CD4-positive, alpha-beta T cell treated with Interleukin-1 beta for 1 hour (primary cell): ENCODE results near the gene MLLT3.

Experiments
- DNase-seq, 2 donors: peaks; one replicate each; pipeline ENCODE4 v3.0.0-alpha.2; 2020 to 2022

MLLT3 gene

DNA sequence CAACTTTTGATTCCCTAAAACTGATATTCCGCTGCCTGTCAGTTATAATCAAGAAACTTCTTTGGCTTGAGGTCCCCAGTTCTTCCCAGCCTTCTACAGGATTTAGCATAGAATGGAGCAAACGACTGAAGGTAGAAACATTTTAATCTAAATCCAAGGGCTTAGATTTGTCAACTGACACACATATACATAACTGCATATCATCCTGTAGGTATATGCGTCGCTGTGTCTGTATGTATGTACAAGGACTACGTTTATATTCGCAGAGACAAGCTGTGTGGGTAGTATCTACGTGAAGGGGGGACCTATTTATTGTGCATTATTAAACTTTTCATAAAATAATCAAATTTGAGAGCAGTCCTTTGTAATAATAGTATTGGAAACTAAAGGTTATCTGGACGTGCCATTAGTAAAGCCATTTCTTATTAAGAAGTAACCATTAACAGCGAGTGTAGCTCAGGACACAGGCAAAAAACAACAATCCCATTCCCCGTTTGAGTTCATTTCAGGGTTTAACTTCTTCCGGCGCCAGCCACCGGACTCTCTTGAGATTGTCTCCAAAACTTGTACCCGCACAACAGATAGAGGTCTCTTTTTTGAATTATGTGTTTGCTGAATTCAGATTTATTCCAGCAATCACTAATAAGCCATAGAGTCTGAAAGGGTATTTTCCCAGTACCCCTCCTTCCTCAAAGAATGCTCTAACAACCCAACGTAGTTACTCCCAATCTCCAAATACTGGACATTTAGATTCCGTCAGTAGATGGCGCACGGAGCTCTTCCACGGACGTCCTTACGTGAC, 2.1 kb upstream of the MLLT3 start:
- DNase-seq, result peak; percentile 36 to 60

DNA sequence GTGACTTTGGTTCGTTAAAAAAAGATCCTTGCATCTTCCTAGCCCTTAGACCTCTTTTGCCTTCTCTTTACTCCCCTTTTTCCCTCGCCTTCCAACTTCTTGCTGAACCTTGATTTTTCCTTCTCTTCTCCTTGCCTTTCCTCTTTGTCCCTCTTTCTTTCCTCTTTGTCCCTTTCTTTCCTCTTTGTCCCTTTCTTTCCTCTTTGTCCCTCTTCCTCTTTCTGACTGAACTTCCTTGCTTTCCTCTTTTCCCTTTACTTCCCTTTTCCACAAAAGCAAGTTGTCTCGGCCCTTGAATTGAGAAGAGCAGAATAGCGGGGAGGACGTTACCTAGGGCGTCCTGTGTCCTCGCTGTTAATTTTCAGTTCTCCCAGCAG, 1.4 kb upstream of the MLLT3 start:
- DNase-seq, result no peak

DNA sequence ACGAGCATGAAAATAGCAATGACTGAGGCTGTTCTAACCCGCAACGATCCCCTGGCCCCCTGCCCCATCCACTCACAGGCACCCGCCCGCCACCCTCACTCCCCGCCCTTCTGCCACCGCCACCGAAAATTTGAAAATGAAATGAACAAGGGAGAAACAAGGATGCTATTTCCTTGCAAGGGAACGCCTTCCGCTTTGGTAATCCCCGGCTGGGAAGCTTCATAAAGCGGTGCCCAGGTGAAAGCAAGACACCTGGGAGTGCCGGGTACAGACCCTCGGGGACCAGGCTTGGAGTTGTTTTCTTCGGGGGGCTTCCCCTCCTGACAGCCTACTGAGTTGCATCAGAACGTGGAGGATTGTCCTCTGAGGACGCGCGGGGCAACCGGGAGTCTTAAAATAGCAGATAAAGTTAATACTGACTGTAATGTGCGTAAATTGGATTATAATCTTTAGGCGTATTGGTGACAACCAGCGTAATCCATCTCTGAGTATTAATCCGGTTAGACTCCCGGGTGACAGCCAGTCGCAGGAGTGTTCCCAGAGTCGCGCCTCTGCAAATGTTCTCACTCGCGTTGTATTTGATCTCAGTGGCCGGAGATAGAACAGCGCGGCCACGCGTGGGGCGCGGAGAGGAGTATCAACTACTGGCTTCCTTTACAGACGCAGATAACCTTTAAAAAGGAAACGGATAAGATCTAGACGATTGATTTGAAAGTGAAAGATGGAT, 885 bp upstream of the MLLT3 start:
- DNase-seq, result peak; percentile 53 to 75

- DNase-seq, result peak; percentile 79 to 82
These were observed 599 bp downstream of the MLLT3 start for GRCh38 chr9:20621471-20622329.

DNA sequence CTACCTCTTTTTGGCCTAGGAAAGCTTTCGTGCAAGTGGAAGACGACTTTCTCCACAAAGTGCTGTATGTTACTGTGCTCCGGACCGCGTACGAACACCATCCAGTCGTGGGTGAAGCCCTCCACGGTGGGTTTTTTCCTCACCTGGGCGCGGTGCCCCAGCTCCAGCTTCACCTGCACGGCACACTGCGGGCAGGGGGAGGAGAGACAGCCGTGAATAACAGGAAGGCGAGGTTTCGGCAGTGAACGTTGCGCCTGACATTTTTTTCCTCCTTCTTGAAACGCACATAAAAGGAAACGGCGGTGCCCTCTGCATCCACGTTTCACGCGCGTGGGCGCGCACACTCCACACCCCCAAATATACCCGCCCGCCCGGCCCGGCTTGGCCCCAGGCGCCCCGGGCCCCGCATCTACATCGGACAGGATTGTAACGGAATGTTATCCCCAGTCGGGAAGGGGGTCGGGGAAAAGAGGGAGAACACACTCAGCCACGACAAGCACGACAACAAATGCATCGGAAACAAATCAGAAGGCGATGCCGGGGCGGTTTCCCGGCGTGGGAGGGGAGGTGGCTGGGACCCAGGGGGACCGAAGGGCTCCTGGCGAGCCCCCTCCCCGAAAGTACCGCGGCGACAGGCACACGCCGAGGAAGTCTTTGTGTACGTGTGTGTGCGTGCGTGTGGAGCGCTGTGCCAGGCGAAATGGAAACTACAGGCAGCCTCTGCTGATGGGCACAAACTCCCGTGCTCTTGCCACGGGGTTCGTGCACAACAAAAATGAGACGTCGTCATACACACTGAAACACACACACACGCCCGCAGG, 1.4 kb downstream of the MLLT3 start:
- peak; percentile 54 to 60 for DNase-seq

DNA sequence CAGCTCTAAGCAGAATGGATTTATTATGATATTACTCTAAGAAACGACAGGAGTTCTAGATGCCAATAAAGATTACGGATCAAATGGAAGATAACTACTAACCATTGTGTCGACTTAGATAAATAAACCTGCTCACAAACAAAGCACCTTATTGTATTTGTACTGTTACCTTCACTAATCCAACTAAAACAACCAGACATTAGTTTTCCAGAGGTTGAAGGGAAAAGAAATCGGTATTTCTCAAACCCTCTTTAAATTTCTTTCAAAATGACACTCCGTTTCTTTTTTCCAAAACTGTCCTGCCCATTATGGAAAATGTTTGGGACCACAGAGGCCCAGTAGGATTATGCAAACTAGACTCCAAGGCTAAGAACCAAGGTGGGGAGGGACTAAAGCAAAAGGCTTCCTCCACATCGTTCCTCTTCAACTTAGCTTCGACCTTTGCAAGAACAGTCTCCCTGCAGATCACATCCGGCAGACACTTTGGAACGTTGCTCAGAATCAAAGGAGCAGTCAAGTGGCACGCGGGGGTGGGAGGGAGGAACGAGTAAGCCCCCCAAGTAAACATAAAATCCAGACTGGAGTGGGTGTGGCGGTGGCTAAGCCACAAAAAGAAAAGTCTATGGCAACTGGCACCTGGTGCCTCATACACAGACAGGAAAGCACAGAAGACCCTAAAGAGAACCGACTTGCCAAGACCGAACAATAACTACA, 2.7 kb downstream of the MLLT3 start:
- no peak for DNase-seq

DNA sequence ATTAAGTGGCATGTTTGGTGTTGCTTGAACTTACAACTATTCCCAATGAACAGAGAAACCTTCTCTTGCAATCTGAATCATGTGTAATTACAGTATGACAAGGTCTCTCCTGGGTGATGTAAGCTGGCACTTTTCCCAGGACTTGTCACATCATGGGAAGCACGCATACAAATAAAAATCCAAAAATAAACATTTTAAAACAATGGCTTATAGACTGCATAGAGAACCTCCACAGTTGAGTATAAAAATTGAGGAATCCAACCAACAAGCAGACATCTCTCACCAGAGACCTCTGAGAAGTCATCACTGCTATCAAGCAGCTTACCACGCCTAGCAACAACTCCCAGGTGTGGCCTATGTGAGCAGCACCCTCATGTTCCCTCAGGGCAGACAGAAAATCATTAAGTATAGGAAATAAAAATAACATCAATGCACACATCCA, 3.9 kb downstream of the MLLT3 start:
- no peak for DNase-seq

DNA sequence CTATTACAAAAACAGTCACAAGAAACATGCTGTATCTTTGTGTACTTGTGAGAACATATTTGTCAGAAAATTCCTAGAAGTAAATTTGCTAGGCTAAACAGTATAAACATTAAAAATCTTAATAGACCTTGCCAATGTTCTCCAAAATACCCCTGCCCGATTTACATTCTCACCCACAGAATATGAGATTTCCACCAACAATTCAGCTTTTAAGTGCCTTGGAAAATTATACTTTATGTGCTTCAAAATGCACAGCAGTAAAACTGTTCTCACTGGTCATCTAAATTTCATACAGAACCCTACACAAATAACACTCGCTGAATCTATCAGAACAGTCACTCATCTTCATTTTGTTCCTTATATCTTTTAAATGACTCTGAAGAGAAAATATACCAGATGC, 5.5 kb downstream of the MLLT3 start:
- DNase-seq, result no peak

DNA sequence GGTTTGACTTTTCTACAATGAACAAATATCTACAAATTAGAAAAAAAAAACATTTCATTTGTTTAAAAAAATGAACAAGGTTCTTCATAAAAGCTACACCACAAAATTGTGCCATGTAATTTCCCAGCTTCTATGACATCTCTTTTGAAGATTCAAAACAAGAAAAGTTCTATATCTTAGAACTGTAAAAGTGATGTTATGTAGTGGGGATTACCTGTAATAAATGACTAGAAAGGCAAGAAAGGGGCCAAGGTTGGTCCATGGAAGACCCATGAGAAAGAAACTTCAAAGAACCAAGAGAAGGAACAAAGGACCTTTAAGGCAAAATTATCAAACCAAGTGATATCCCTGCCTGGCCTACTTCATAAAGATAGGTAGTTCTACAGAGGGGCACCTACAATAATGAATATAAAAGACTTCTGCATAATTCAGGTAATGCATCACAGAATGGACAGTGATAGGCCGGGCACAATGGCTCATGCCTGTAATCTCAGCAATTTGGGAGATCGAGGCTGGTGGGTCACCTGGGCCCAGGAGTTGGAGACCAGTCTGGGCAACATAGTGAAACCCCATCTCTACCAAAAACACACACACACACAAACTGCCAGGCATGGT, 7.6 kb downstream of the MLLT3 start:
- DNase-seq, result no peak

- DNase-seq, result peak in 1 of 2 donors; percentile 30
These were observed 10.5 kb downstream of the MLLT3 start for GRCh38 chr9:20611691-20612287.

DNA sequence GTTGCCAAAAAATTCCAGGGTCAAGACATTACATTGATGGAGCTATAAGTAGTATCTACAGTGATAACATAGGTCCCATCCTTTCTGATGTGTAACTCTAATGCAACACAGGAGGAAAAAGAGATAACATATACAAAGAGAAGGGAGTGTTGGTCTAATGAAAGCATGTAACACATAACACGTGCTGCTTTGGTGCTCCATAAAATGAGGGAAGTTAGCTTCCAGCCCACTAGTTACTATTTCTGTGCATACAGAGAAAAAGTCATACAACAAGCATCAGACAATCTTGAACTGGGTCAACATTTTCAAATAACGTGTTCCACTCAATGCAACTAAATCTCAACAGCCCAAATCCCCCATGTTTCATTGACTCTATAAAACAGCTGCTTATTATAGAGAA, 11.7 kb downstream of the MLLT3 start:
- DNase-seq, result no peak

DNA sequence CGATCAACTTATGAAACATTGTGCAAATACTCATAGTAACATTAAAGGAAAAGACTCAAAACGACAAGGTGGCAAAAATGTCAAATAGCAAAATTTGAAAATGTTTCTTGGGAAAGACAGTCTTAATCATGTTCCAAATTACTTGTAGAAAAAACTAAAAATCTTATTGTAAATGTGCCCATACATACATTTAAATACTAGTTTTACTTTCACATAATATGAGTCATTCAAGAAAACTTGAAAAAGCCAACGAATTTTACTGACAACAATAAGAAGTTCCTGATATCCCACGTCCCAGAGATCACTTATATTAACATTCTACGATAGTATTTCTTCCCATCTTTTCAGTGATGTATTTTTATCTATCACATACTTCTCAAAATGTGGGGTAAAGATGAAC, 13.7 kb downstream of the MLLT3 start:
- DNase-seq, result no peak

GRCh38 chr9:20606652-20607051, 15.6 kb downstream of the MLLT3 start:
- no peak for DNase-seq

DNA sequence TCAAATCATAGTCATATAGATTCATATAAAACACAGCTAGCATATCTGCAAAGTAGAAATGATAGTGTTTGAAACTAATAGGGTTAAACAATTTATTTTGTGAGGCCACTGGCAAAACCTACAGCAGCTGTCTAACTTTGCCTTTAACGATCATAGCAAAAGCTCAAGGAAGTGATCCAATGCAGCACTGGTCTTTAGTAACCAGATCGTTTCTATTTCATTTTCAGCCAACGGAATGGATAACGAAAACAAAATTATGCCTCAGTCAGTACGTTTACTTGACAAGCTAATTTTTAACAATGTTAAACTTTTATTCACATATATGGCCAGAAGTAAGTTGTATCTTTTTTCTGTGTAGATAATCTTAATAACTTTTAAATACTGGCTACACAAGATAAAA, 17.7 kb downstream of the MLLT3 start:
- DNase-seq, result no peak

- no peak for DNase-seq
These were observed 18.6 kb downstream of the MLLT3 start for GRCh38 chr9:20603524-20604268.

- no peak for DNase-seq
These were observed 21.0 kb downstream of the MLLT3 start for GRCh38 chr9:20601292-20601691.

GRCh38 chr9:20599195-20599594, 23.1 kb downstream of the MLLT3 start:
- DNase-seq, result no peak

DNA sequence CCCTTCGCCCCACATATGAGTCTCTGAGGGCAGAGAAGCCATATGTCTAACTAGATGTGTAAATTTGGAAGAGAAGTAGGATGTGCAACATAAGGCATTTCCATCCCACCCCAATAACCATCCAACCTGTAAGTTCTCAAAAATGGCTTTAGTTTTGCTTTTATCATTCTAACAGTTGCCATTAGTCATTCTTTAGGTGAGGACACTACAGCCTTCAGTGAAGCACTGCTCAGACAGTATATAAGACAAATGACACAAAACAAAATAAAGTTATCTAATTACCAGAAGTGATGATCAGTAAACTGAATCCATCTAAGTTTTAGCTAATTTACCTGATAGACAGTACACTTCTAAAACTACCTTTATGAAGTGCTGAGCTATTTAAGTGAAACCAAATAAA, 23.9 kb downstream of the MLLT3 start:
- DNase-seq, result no peak

DNA sequence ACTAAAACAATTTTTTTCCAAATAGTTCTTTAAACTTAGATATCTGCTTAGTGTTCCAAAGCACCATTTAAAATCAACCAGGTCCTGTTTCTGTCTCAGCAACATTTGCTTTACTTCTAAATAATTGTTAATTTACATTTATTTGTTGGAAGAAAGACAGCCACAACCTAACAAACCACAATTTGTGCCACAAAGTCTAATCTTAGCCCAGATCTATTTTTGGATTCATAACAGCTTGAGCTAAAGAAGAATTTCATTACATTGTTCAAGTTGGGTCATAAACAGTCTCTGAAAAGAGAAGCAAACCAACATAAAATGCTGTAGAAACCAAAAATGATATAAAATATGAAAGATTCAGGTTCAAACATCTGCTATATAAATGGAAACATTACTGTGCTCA, 24.4 kb downstream of the MLLT3 start:
- no peak for DNase-seq

GRCh38 chr9:20594608-20595007, 27.7 kb downstream of the MLLT3 start:
- DNase-seq, result no peak
